GM18499 (cell line): ENCODE data around the gene RFX3.
A peak's percentile ranks its signal among the peaks of the same experiment; 100 is the strongest.

Experiments
- ATAC-seq: cut with Tn5 transposase; IDR thresholded peaks from one replicate; pipeline ENCODE4 v1.9.1; 2021; ENCODE audit warnings: moderate number of reproducible peaks; ENCODE audit not compliant: insufficient read depth, unreplicated experiment

RFX3 gene

GRCh38 chr9:3479514-3480352 is 46.1 kb downstream of the RFX3 start:
- ATAC-seq = no peak

GRCh38 chr9:3478549-3478953 is 47.2 kb downstream of the RFX3 start:
- no peak for ATAC-seq

GRCh38 chr9:3477236-3477834 is 48.5 kb downstream of the RFX3 start:
- ATAC-seq = no peak

- ATAC-seq = no peak
Measured at GRCh38 chr9:3475300-3476020, 50.3 kb downstream of the RFX3 start.

GRCh38 chr9:3474821-3475220 is 51.0 kb downstream of the RFX3 start:
- no peak for ATAC-seq

GRCh38 chr9:3473405-3473804 is 52.4 kb downstream of the RFX3 start:
- no peak for ATAC-seq

GRCh38 chr9:3471883-3472282 is 53.9 kb downstream of the RFX3 start:
- ATAC-seq = no peak

GRCh38 chr9:3468421-3469205 is 57.2 kb downstream of the RFX3 start:
- ATAC-seq = no peak

GRCh38 chr9:3467593-3468219 is 58.1 kb downstream of the RFX3 start:
- ATAC-seq = peak; percentile 69

- ATAC-seq = no peak
Measured at GRCh38 chr9:3464033-3464638, 61.7 kb downstream of the RFX3 start.

- ATAC-seq = no peak
Measured at GRCh38 chr9:3458806-3459475, 66.9 kb downstream of the RFX3 start.

- no peak for ATAC-seq
Measured at GRCh38 chr9:3457175-3457574, 68.6 kb downstream of the RFX3 start.

GRCh38 chr9:3455717-3456116 is 70.1 kb downstream of the RFX3 start:
- ATAC-seq = no peak

GRCh38 chr9:3455094-3455493 is 70.7 kb downstream of the RFX3 start:
- ATAC-seq = no peak

- ATAC-seq = no peak
Measured at GRCh38 chr9:3451956-3452355, 73.8 kb downstream of the RFX3 start.

- no peak for ATAC-seq
Measured at GRCh38 chr9:3447788-3448187, 78.0 kb downstream of the RFX3 start.

GRCh38 chr9:3447143-3447542 is 78.7 kb downstream of the RFX3 start:
- ATAC-seq = no peak

- ATAC-seq = no peak
Measured at GRCh38 chr9:3446313-3446712, 79.5 kb downstream of the RFX3 start.

GRCh38 chr9:3444016-3444415 is 81.8 kb downstream of the RFX3 start:
- ATAC-seq = no peak
